IMR-90 (cell line): Measurements from ENCODE around the gene PIGC. TPM values are rescaled to one million over a fixed set of nuclear protein-coding genes. Genes with fewer than 3 reads are reported as not detected.

Source experiments
- ATAC-seq: fragments of 200-7000 bp; cut with Tn5 transposase; 2 replicates; pipeline ENCODE4 v1.9.1; 2020; ENCODE audit warnings: low read depth, mild to moderate bottlenecking, moderate library complexity
- BruUV-seq: library from RNA; stranded (reverse); fragments of 400-500 nt; replicated peaks from 2 replicates; lab custom pipeline; 2021; lab: Mats Ljungman, UMichigan
- CTCF ChIA-PET: fragments of 300-600 bp; formaldehyde crosslinking; extraction: SDS; loops from one replicate; lab custom pipeline; 2021; ENCODE audit warnings: antibody characterized with exemption; lab: Yijun Ruan, JAX
- POLR2A ChIA-PET: fragments of 300-600 bp; sonication (Branson Sonifier 250); formaldehyde crosslinking; loops from one replicate; lab custom pipeline; 2022; ENCODE audit warnings: antibody characterized with exemption; ENCODE audit not compliant: unreplicated experiment; lab: Charles Lee
- DNase-seq: peaks from one replicate; pipeline ENCODE4 v3.0.0; 2013
- H2AFZ ChIP-seq: replicated peaks from 2 replicates; pipeline ENCODE3; 2013; ENCODE audit warnings: low read length, mild to moderate bottlenecking; ENCODE audit not compliant: poor library complexity
- H2AK5ac ChIP-seq: 2 replicates; pipeline ENCODE4 v1.6.1; 2013; ENCODE audit warnings: low read depth, low read length, inconsistent platforms
- H2AK9ac ChIP-seq: replicated peaks from 2 replicates; pipeline ENCODE3; 2013; ENCODE audit warnings: mild to moderate bottlenecking, low read depth, low read length, moderate library complexity; ENCODE audit not compliant: poor library complexity
- H2BK120ac ChIP-seq: 2 replicates; pipeline ENCODE4 v1.6.1; 2013; ENCODE audit warnings: low read depth, low read length, inconsistent platforms
- H2BK15ac ChIP-seq: 3 replicates; pipeline ENCODE4 v1.6.1; 2013; ENCODE audit warnings: low read depth, low read length, inconsistent platforms
- H2BK20ac ChIP-seq: 2 replicates; pipeline ENCODE4 v1.6.1; 2013; ENCODE audit warnings: low read depth, mild to moderate bottlenecking, inconsistent platforms, low read length, moderate library complexity
- H2BK5ac ChIP-seq: 2 replicates; pipeline ENCODE4 v1.6.1; 2013; ENCODE audit warnings: mild to moderate bottlenecking, low read depth, low read length, inconsistent platforms; ENCODE audit not compliant: poor library complexity, severe bottlenecking
- H3K14ac ChIP-seq: replicated peaks from 2 replicates; pipeline ENCODE4 v1.6.1; 2013; ENCODE audit warnings: low read depth, low read length, inconsistent platforms
- H3K18ac ChIP-seq: 2 replicates; pipeline ENCODE4 v1.6.1; 2013; ENCODE audit warnings: low read depth, low read length, control low read depth
- H3K23ac ChIP-seq: 2 replicates; pipeline ENCODE4 v1.6.1; 2013; ENCODE audit warnings: low read depth, low read length, inconsistent platforms
- H3K27ac ChIP-seq: 2 replicates; pipeline ENCODE4 v1.5.1; 2013; ENCODE audit warnings: mild to moderate bottlenecking, control low read depth, low read length; ENCODE audit not compliant: insufficient read depth
- H3K27me3 ChIP-seq: 2 replicates; pipeline ENCODE4 v1.6.1; 2013; ENCODE audit warnings: low read length; ENCODE audit not compliant: control insufficient read depth, insufficient read depth
- H3K36me3 ChIP-seq: 2 replicates; pipeline ENCODE4 v1.6.1; 2013; ENCODE audit warnings: low read length, mixed read lengths; ENCODE audit not compliant: control insufficient read depth, insufficient read depth
- H3K4ac ChIP-seq: 2 replicates; pipeline ENCODE4 v1.6.1; 2013; ENCODE audit warnings: low read depth, low read length, inconsistent platforms
- H3K4me1 ChIP-seq: 2 replicates; pipeline ENCODE4 v1.6.1; 2013; ENCODE audit warnings: low read length, mixed read lengths; ENCODE audit not compliant: control insufficient read depth, insufficient read depth
- H3K4me2 ChIP-seq: 2 replicates; pipeline ENCODE4 v1.6.1; 2013; ENCODE audit warnings: low read depth, mild to moderate bottlenecking, control low read depth, low read length, moderate library complexity
- H3K4me3 ChIP-seq: 2 replicates; pipeline ENCODE4 v1.5.1; 2013; ENCODE audit warnings: low read depth, mild to moderate bottlenecking, control low read depth, low read length, moderate library complexity; ENCODE audit not compliant: insufficient read depth
- H3K56ac ChIP-seq: 2 replicates; pipeline ENCODE4 v1.6.1; 2013; ENCODE audit warnings: low read length, inconsistent platforms; ENCODE audit not compliant: insufficient read depth; ENCODE audit errors: extremely low read depth
- H3K79me1 ChIP-seq, 2 experiments: 2 replicates each; pipeline ENCODE4 v1.6.1; 2013; ENCODE audit warnings: low read length in 2 of 2, inconsistent platforms in 1 of 2, low read depth in 1 of 2
- H3K9ac ChIP-seq: 2 replicates; pipeline ENCODE4 v1.6.1; 2013; ENCODE audit warnings: low read depth, low read length, control low read depth
- H3K9me1 ChIP-seq: 2 replicates; pipeline ENCODE4 v1.6.1; 2013; ENCODE audit warnings: low read length, inconsistent platforms; ENCODE audit not compliant: insufficient read depth
- H3K9me3 ChIP-seq: 2 replicates; pipeline ENCODE4 v1.6.1; 2013; ENCODE audit warnings: low read length; ENCODE audit not compliant: control insufficient read depth, insufficient read depth
- H4K20me1 ChIP-seq: 2 replicates; pipeline ENCODE4 v1.6.1; 2013; ENCODE audit warnings: low read length, inconsistent platforms; ENCODE audit not compliant: insufficient read depth
- H4K5ac ChIP-seq: 2 replicates; pipeline ENCODE4 v1.6.1; 2013; ENCODE audit warnings: mild to moderate bottlenecking, low read depth, low read length, control low read depth
- H4K8ac ChIP-seq, 2 experiments: 2 replicates each; pipeline ENCODE4 v1.6.1; 2013; ENCODE audit warnings: low read depth in 2 of 2, low read length in 2 of 2, control low read depth in 1 of 2, inconsistent platforms in 1 of 2
- H4K91ac ChIP-seq: 2 replicates; pipeline ENCODE4 v1.6.1; 2013; ENCODE audit warnings: low read depth, low read length, inconsistent platforms; ENCODE audit not compliant: insufficient read depth
- BHLHE40 ChIP-seq: fragments of 150-350 bp; IDR thresholded peaks from 2 replicates; pipeline ENCODE4 v1.6.1; 2016; ENCODE audit warnings: mild to moderate bottlenecking, low read depth, low read length
- CEBPB ChIP-seq: IDR thresholded peaks from 2 replicates; pipeline ENCODE4 v1.6.1; 2012; ENCODE audit warnings: low read depth, low read length, improper control_type of control experiment
- CHD1 ChIP-seq: IDR thresholded peaks from 2 replicates; pipeline ENCODE4 v1.6.1; 2012; ENCODE audit warnings: low read depth, low read length, improper control_type of control experiment
- CTCF ChIP-seq: conservative IDR thresholded peaks from 2 replicates; pipeline ENCODE4 v1.5.1; 2012; ENCODE audit warnings: mild to moderate bottlenecking, low read depth, low read length, improper control_type of control experiment
- ELK1 ChIP-seq: fragments of 150-350 bp; IDR thresholded peaks from 2 replicates; pipeline ENCODE4 v1.6.1; 2016; ENCODE audit warnings: low read depth, mild to moderate bottlenecking, low read length, moderate library complexity, borderline replicate concordance
- MAFK ChIP-seq: IDR thresholded peaks from 2 replicates; pipeline ENCODE4 v1.6.1; 2012; ENCODE audit warnings: low read depth, low read length, improper control_type of control experiment
- MAZ ChIP-seq: IDR thresholded peaks from 2 replicates; pipeline ENCODE4 v1.6.1; 2012; ENCODE audit warnings: low read depth, mild to moderate bottlenecking, low read length, improper control_type of control experiment, moderate library complexity, borderline replicate concordance
- MXI1 ChIP-seq: IDR thresholded peaks from 2 replicates; pipeline ENCODE4 v1.6.1; 2012; ENCODE audit warnings: low read depth, mild to moderate bottlenecking, low read length, moderate library complexity, borderline replicate concordance
- POLR2A ChIP-seq: IDR thresholded peaks from 2 replicates; pipeline ENCODE4 v1.6.1; 2012; ENCODE audit warnings: mild to moderate bottlenecking, low read depth, low read length
- RCOR1 ChIP-seq: IDR thresholded peaks from 2 replicates; pipeline ENCODE4 v1.6.1; 2012; ENCODE audit warnings: mild to moderate bottlenecking, low read length, improper control_type of control experiment; ENCODE audit not compliant: insufficient replicate concordance
- RFX5 ChIP-seq: IDR thresholded peaks from 2 replicates; pipeline ENCODE4 v1.8.0; 2012; ENCODE audit warnings: low read depth, mild to moderate bottlenecking, low read length, moderate library complexity
- USF2 ChIP-seq: fragments of 150-350 bp; IDR thresholded peaks from 2 replicates; pipeline ENCODE4 v1.6.1; 2017; ENCODE audit warnings: mild to moderate bottlenecking, antibody characterized with exemption, low read length, low read depth
- dilution Hi-C: fragments of 300-500 bp; cut with HindIII; formaldehyde crosslinking; loops from one replicate; pipeline ENCODE4 v1.14.3; 2018; ENCODE audit warnings: low sequenced_read_pairs; ENCODE audit not compliant: unreplicated experiment
- in situ Hi-C: fragments of 300-500 bp; cut with MboI; formaldehyde crosslinking; loops from 3 replicates; pipeline ENCODE4 v1.14.3; 2019; ENCODE audit warnings: low sequenced_read_pairs, inconsistent platforms, mixed read lengths
- intact Hi-C: fragments of 100-400 bp; cut with micrococcal nuclease; formaldehyde crosslinking; loops from 2 replicates; pipeline ENCODE4 v1.10.0; 2022
- polyA plus RNA-seq, 3 experiments: library from polyadenylated mRNA; depleted of rRNA; stranded (reverse); fragments of >200 nt; gene quantifications; 2 replicates each; pipeline ENCODE4 v1.2.3, GENCODE V29; 2012; ENCODE audit warnings: low replicate concordance in 1 of 3
- total RNA-seq: library from RNA; depleted of rRNA; stranded (reverse); fragments of >200 nt; gene quantifications from 2 replicates; pipeline ENCODE4 v1.2.3, GENCODE V29; 2012

The PIGC gene
- total and polyA plus RNA-seq, 2 of the 4 experiments (the other 2 are of a cell fraction), result 14.9 to 15.8 TPM

GRCh38 chr1:172483448-172483847 lies 39.6 kb upstream of the PIGC start:
- H3K18ac ChIP-seq, result no peak overlapping the region
- no peak overlapping the region for H3K56ac ChIP-seq
- DNase-seq (no peak), ATAC-seq (no peak)
- H3K4me2 ChIP-seq, result no peak overlapping the region
- no peak overlapping the region for H3K23ac ChIP-seq
- H4K8ac ChIP-seq, result no peak overlapping the region
- no peaks in the 10 kb centered on the region for H4K20me1 ChIP-seq
- dilution Hi-C loops, result no loop called here
- TF ChIP-seq CTCF (no peak), RFX5 (no peak), ELK1 (no peak), CHD1 (no peak), POLR2A (no peak), BHLHE40 (no peak), MXI1 (no peak), CEBPB (no peak), RCOR1 (no peak), MAZ (no peak), MAFK (no peak), USF2 (no peak)
- POLR2A ChIA-PET, result no interaction called here
- intact Hi-C loops, result no loop called here
- H3K36me3 ChIP-seq, result no peaks in the 10 kb centered on the region
- BruUV-seq, result no TSS peak
- no peak overlapping the region for H2BK5ac ChIP-seq
- no peak overlapping the region for H2AK5ac ChIP-seq
- H3K27me3 ChIP-seq, result peaks cover 34% of the 10 kb centered on the region
- H3K4ac ChIP-seq, result no peak overlapping the region
- no peak overlapping the region for H3K4me3 ChIP-seq
- no peak overlapping the region for H2AFZ ChIP-seq
- CTCF ChIA-PET, result no interaction called here
- no peaks in the 10 kb centered on the region for H3K9me3 ChIP-seq
- in situ Hi-C loops, result no loop called here
- H3K9me1 ChIP-seq, result no peaks in the 10 kb centered on the region
- H3K27ac ChIP-seq, result no peak overlapping the region
- no peak overlapping the region for H2AK9ac ChIP-seq
- H2BK15ac ChIP-seq, result no peak overlapping the region
- H3K14ac ChIP-seq, result no peak overlapping the region
- H2BK120ac ChIP-seq, result no peak overlapping the region
- H3K9ac ChIP-seq, result no peak overlapping the region
- H2BK20ac ChIP-seq, result no peak overlapping the region
- H3K4me1 ChIP-seq, result no peaks in the 10 kb centered on the region
- no peak overlapping the region for H4K91ac ChIP-seq
- H4K5ac ChIP-seq, result no peak overlapping the region
- no peaks in the 10 kb centered on the region for H3K79me1 ChIP-seq
